D721Med (cell line): ENCODE measurements around the gene TUBG1.

Experiments
- DNase-seq: peaks from one replicate; pipeline ENCODE4 v3.0.0; 2011; ENCODE audit warnings: low spot score; ENCODE audit not compliant: insufficient read length
- FAIRE-seq: peaks from 2 replicates; lab custom pipeline; 2011; peaks lifted over from hg19 to GRCh38; lab: Jason Lieb, UNC
- CTCF ChIP-seq: IDR thresholded peaks from 2 replicates; pipeline ENCODE4 v1.5.1; 2012; ENCODE audit warnings: mild to moderate bottlenecking, control low read depth; ENCODE audit not compliant: insufficient read depth; ENCODE audit errors: missing control alignments

Gene TUBG1

GRCh38 chr17:42563950-42564349 lies 45.5 kb upstream of the TUBG1 start:
- no peak for FAIRE-seq
- DNase-seq: no peak
- TF ChIP-seq CTCF: no peak

- DNase-seq (no peak), FAIRE-seq (no peak)
- no peak for TF ChIP-seq CTCF
Measured at GRCh38 chr17:42564815-42565522, 44.5 kb upstream of the TUBG1 start.

- no peak for TF ChIP-seq CTCF
- FAIRE-seq (no peak), DNase-seq (no peak)
Measured at GRCh38 chr17:42565523-42566214, 43.8 kb upstream of the TUBG1 start.

- TF ChIP-seq CTCF: no peak
- FAIRE-seq (no peak), DNase-seq (no peak)
Measured at GRCh38 chr17:42566215-42566882, 43.1 kb upstream of the TUBG1 start.

- peak; percentile 100 for DNase-seq
- FAIRE-seq: no peak
- no peak for TF ChIP-seq CTCF
Measured at GRCh38 chr17:42566883-42567573, 42.5 kb upstream of the TUBG1 start, which contains the start of gene MLX. MLX (plus strand) TSS chr17:42567100; CDS start chr17:42567125, 25 bp downstream.

GRCh38 chr17:42568341-42569111 lies 41.0 kb upstream of the TUBG1 start:
- DNase-seq (no peak), FAIRE-seq (no peak)
- TF ChIP-seq CTCF: no peak
